Mesenchymal stem cell (in vitro differentiated cells and primary cell): ENCODE data around the gene MED8.
"Not testable (repeated sequence)": the region's sequence is repeated elsewhere in the genome, so short reads cannot be mapped to it uniquely, and the experiment has no call there.

Source experiments
- DNase-seq: peaks from one replicate; pipeline ENCODE4 v3.0.0-alpha.2; 2013
- H2AFZ ChIP-seq: one replicate; pipeline ENCODE4 v1.6.1; 2013; ENCODE audit warnings: low read depth, mild to moderate bottlenecking, control low read depth, inconsistent platforms, low read length, moderate library complexity
- H2AK5ac ChIP-seq: 2 replicates; pipeline ENCODE4 v1.6.1; 2013; ENCODE audit warnings: low read length, moderate library complexity, mild to moderate bottlenecking, inconsistent platforms; ENCODE audit not compliant: severe bottlenecking
- H2BK120ac ChIP-seq: one replicate; pipeline ENCODE4 v1.6.1; 2013; ENCODE audit warnings: low read depth, mild to moderate bottlenecking, inconsistent platforms, low read length, moderate library complexity
- H2BK12ac ChIP-seq, 2 experiments: one replicate each; pipeline ENCODE4 v1.6.1; 2013; ENCODE audit warnings: inconsistent platforms in 2 of 2, low read length in 2 of 2, mild to moderate bottlenecking in 2 of 2, moderate library complexity in 2 of 2, control low read depth in 1 of 2
- H2BK15ac ChIP-seq: one replicate; pipeline ENCODE4 v1.6.1; 2013; ENCODE audit warnings: mild to moderate bottlenecking, low read depth, inconsistent platforms; ENCODE audit not compliant: poor library complexity, severe bottlenecking
- H2BK5ac ChIP-seq: 2 replicates; pipeline ENCODE4 v1.6.1; 2013; ENCODE audit warnings: low read depth, mild to moderate bottlenecking, low read length, control low read depth, inconsistent platforms; ENCODE audit not compliant: poor library complexity, severe bottlenecking
- H3K14ac ChIP-seq, 2 experiments: one replicate each; pipeline ENCODE4 v1.6.1; 2013; ENCODE audit warnings: inconsistent platforms in 2 of 2, low read length in 2 of 2, control low read depth in 1 of 2, mild to moderate bottlenecking in 1 of 2, moderate library complexity in 1 of 2
- H3K18ac ChIP-seq, 2 experiments: one replicate each; pipeline ENCODE4 v1.6.1; 2013; ENCODE audit warnings: inconsistent platforms in 2 of 2, low read length in 2 of 2, control low read depth in 1 of 2, low read depth in 1 of 2, mild to moderate bottlenecking in 1 of 2
- H3K23ac ChIP-seq, 2 experiments: one replicate each; pipeline ENCODE4 v1.6.1; 2013; ENCODE audit warnings: inconsistent platforms in 2 of 2, low read length in 2 of 2, mild to moderate bottlenecking in 2 of 2, moderate library complexity in 2 of 2, control low read depth in 1 of 2
- H3K27ac ChIP-seq: 2 replicates; pipeline ENCODE4 v1.5.1; 2013; ENCODE audit warnings: mild to moderate bottlenecking, moderate library complexity, low read length, control low read depth, inconsistent platforms; ENCODE audit not compliant: poor library complexity, severe bottlenecking
- H3K27me3 ChIP-seq, 2 experiments: 2 replicates each; pipeline versions ENCODE4 v1.6.1 to v1.7.0; 2013; ENCODE audit warnings: low read length in 2 of 2, mild to moderate bottlenecking in 2 of 2, moderate library complexity in 2 of 2, control low read depth in 1 of 2, inconsistent platforms in 1 of 2; ENCODE audit not compliant: control insufficient read depth in 1 of 2, insufficient read depth in 1 of 2
- H3K36me3 ChIP-seq, 2 experiments: 2 replicates each; pipeline versions ENCODE4 v1.6.1 to v1.7.0; 2013; ENCODE audit warnings: low read length in 2 of 2, control low read depth in 1 of 2, inconsistent platforms in 1 of 2, low read depth in 1 of 2, mild to moderate bottlenecking in 1 of 2; ENCODE audit not compliant: insufficient read depth in 2 of 2, control insufficient read depth in 1 of 2
- H3K4ac ChIP-seq, 2 experiments: one replicate each; pipeline ENCODE4 v1.6.1; 2013; ENCODE audit warnings: inconsistent platforms in 2 of 2, low read length in 2 of 2, mild to moderate bottlenecking in 2 of 2, moderate library complexity in 2 of 2, control low read depth in 1 of 2, low read depth in 1 of 2
- H3K4me1 ChIP-seq: 2 replicates; pipeline ENCODE4 v1.6.1; 2013; ENCODE audit warnings: low read depth, low read length, control low read depth; ENCODE audit not compliant: control insufficient read depth, insufficient read depth
- H3K4me2 ChIP-seq: 2 replicates; pipeline ENCODE4 v1.6.1; 2013; ENCODE audit warnings: low read length, mild to moderate bottlenecking, inconsistent platforms; ENCODE audit not compliant: poor library complexity, severe bottlenecking
- H3K4me3 ChIP-seq, 2 experiments: 2 replicates each; pipeline versions ENCODE4 v1.5.1 to v1.7.0; 2013; ENCODE audit warnings: low read length in 2 of 2, mild to moderate bottlenecking in 2 of 2, control low read depth in 1 of 2, low read depth in 1 of 2; ENCODE audit not compliant: insufficient read depth in 1 of 2
- H3K79me1 ChIP-seq: replicated peaks from 2 replicates; pipeline ENCODE4 v1.6.1; 2013; ENCODE audit warnings: mild to moderate bottlenecking, control low read depth, low read length, inconsistent platforms; ENCODE audit not compliant: poor library complexity, severe bottlenecking
- H3K9ac ChIP-seq: 2 replicates; pipeline ENCODE4 v1.7.0; 2013; ENCODE audit warnings: mild to moderate bottlenecking, low read length, moderate library complexity
- H3K9me3 ChIP-seq: 2 replicates; pipeline ENCODE4 v1.7.0; 2013; ENCODE audit warnings: mild to moderate bottlenecking, low read length; ENCODE audit not compliant: control insufficient read depth
- H4K8ac ChIP-seq: one replicate; pipeline ENCODE4 v1.6.1; 2013; ENCODE audit warnings: inconsistent platforms, mild to moderate bottlenecking, low read length, moderate library complexity
- H4K91ac ChIP-seq: one replicate; pipeline ENCODE4 v1.6.1; 2013; ENCODE audit warnings: mild to moderate bottlenecking, low read length, inconsistent platforms
- WGBS: methylation state at CpG from one replicate; pipeline ENCODE4 v1.1.7; 2013; ENCODE audit warnings: mixed read lengths; 5-methylcytosine and 5-hydroxymethylcytosine counted together

MED8 gene

DNA sequence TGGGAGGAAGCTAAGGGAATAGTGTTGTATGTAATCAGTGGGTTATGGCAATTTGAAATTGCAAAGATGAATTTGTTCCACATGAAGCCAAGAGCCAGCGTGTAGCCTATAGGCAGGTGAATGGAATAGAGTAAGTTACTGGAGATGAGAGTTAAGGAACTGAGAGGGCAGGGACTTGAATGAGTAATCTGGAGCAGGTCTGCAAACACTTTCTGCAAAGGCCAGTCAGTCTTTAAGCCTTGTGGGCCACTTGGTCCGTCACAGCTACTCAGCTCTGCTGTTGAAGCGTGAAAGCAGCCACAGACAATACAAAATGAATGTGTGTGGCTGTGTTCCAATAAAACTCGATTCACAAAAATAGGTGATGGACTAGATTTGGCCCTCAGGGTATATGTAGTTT is 29.3 kb upstream of the MED8 start:
- Histone ChIP-seq H3K4ac (no peak overlapping the region), H3K36me3 (peaks cover 70 to 90% of the 10 kb centered on the region in 2 experiments)
- 90% methylated on average over 3 of the region's 4 CpGs for WGBS

DNA sequence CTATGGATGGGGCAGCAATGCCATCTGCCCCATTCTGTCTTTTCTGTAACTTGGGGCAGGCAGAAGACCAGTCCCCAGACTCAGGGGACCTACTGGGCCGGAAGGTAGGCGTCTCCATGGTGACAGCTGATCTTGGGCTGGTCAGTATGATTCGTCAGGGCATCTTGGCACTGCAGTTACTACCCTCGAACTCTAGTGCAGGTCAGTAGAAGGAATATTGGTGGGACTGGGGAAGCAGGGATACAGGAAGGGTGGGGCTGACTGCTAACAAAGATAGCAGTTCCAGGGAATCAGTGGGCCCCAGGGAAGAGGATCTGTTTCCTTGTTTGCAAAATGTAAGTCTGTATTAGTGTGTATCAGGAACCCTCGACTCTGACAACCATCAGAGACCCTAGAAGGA is 26.3 kb upstream of the MED8 start:
- no peak overlapping the region for H2AK5ac ChIP-seq
- H3K18ac ChIP-seq = no peak overlapping the region
- DNase-seq = no peak
- H4K91ac ChIP-seq = no peak overlapping the region
- no peak overlapping the region for H3K4me3 ChIP-seq
- WGBS = 91% methylated on average over 5 of the region's 5 CpGs
- no peak overlapping the region for H3K27ac ChIP-seq
- no peak overlapping the region for H3K4me2 ChIP-seq
- H3K14ac ChIP-seq = no peak overlapping the region
- H2BK12ac ChIP-seq = no peak overlapping the region
- no peak overlapping the region for H3K4ac ChIP-seq
- H3K27me3 ChIP-seq = no peaks in the 10 kb centered on the region
- H3K4me1 ChIP-seq = no peaks in the 10 kb centered on the region
- no peak overlapping the region for H3K23ac ChIP-seq
- H3K36me3 ChIP-seq = peaks cover 54 to 78% of the 10 kb centered on the region in 2 experiments
- peak overlapping the region; percentile 13 for H4K8ac ChIP-seq
- H3K9me3 ChIP-seq = no peaks in the 10 kb centered on the region
- no peaks in the 10 kb centered on the region for H3K79me1 ChIP-seq
- H3K9ac ChIP-seq = peak overlapping the region; percentile 15
- no peak overlapping the region for H2BK120ac ChIP-seq
- no peak overlapping the region for H2AFZ ChIP-seq
- no peak overlapping the region for H2BK5ac ChIP-seq
- no peak overlapping the region for H2BK15ac ChIP-seq

More for the DNA sequence above, 29.3 kb upstream of the MED8 start:
- Histone ChIP-seq H3K4me2 (no peak overlapping the region), H3K79me1 (peaks cover 4% of the 10 kb centered on the region), H3K23ac (no peak overlapping the region), H2AFZ (no peak overlapping the region), H2AK5ac (no peak overlapping the region), H2BK120ac (no peak overlapping the region), H3K9ac (no peak overlapping the region), H3K18ac (no peak overlapping the region), H3K4me3 (no peak overlapping the region), H2BK15ac (no peak overlapping the region), H3K9me3 (no peaks in the 10 kb centered on the region), H2BK5ac (no peak overlapping the region), H4K8ac (no peak overlapping the region), H4K91ac (no peak overlapping the region), H2BK12ac (no peak overlapping the region), H3K14ac (no peak overlapping the region), H3K27ac (no peak overlapping the region), H3K27me3 (no peaks in the 10 kb centered on the region), H3K4me1 (no peaks in the 10 kb centered on the region)
- no peak for DNase-seq

DNA sequence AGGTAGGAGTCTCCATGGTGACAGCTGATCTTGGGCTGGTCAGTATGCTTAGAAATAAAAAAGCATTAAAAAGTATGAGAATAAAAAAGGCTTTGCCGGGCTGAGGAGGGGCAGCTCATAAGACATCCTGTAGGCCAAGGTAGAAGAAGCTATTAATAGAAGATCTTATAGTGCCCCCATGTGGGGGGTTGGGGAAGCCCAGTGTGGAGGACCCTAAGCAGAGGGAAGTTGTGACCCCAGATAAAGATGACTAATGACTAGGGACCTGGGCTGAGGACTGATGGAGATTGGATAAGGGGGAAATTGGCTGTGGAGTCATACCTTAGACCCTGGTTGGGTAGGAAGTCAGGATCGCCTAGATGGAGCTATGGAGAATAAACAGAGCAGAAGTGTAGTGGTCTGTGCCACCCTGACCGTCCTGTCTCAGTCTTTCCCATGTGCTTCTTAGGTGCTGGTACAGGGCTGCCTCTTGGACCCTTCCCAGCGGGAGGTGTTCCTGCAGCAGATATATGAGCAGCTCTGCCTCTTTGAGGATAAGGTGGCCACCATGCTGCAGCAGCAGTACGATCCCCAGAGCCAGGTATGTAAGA is 25.1 kb upstream of the MED8 start:
- 81% methylated on average over 5 of the region's 5 CpGs for WGBS
- no peak overlapping the region for H3K14ac ChIP-seq
- H3K4me2 ChIP-seq = no peak overlapping the region
- H3K18ac ChIP-seq = no peak overlapping the region
- H3K9ac ChIP-seq = no peak overlapping the region
- peak; percentile 72 for DNase-seq
- H3K23ac ChIP-seq = no peak overlapping the region
- no peak overlapping the region for H2AK5ac ChIP-seq
- no peak overlapping the region for H4K8ac ChIP-seq
- no peak overlapping the region for H4K91ac ChIP-seq
- no peak overlapping the region for H2BK120ac ChIP-seq
- no peak overlapping the region for H2BK5ac ChIP-seq
- H2BK12ac ChIP-seq = no peak overlapping the region
- H2BK15ac ChIP-seq = no peak overlapping the region
- H3K27ac ChIP-seq = no peak overlapping the region
- H3K4me3 ChIP-seq = no peak overlapping the region
- H3K4ac ChIP-seq = no peak overlapping the region
- no peaks in the 10 kb centered on the region for H3K79me1 ChIP-seq
- H3K4me1 ChIP-seq = no peaks in the 10 kb centered on the region
- H3K36me3 ChIP-seq = peaks cover 47 to 71% of the 10 kb centered on the region in 2 experiments
- no peaks in the 10 kb centered on the region for H3K9me3 ChIP-seq
- no peaks in the 10 kb centered on the region for H3K27me3 ChIP-seq
- no peak overlapping the region for H2AFZ ChIP-seq

DNA sequence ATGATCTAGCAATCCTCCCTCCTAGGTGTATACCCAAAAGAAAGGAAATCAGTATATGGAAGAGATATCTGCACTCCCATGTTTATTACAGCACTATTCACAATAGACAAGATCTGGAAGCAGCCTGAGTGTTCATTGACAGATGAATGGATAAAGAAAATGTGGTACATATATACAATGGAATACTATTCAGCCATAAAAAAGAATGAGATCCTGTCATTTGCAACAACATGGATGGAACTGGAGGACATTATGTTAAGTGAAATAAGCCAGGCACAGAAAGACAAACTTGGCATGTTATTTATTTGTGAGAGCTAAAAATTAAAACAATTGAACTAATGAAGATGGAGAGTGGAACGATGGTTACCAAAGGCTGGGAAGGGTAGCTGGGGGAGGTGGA is 23.8 kb upstream of the MED8 start:
- DNase-seq, H4K91ac ChIP-seq, H3K14ac ChIP-seq, H2AK5ac ChIP-seq, H2BK12ac ChIP-seq, H2BK15ac ChIP-seq, H3K23ac ChIP-seq, H3K18ac ChIP-seq, H3K27ac ChIP-seq, H3K27me3 ChIP-seq, H3K4ac ChIP-seq, H2AFZ ChIP-seq, H2BK120ac ChIP-seq, H3K79me1 ChIP-seq, H2BK5ac ChIP-seq, H3K4me2 ChIP-seq, H3K4me1 ChIP-seq, H3K9me3 ChIP-seq, H3K4me3 ChIP-seq, H4K8ac ChIP-seq: not testable (repeated sequence)
- 100% methylated on average over 1 of the region's 1 CpG for WGBS
- Histone ChIP-seq H3K9ac (peak overlapping the region; percentile 1), H3K36me3 (peaks cover 38 to 71% of the 10 kb centered on the region in 2 experiments)
